Measurements from ENCODE around the gene UBAC1. TPM values are rescaled to one million over a fixed set of nuclear protein-coding genes. Genes with fewer than 3 reads are reported as not detected.
A peak's percentile ranks its signal among the peaks of the same experiment; 100 is the strongest.

UBAC1 gene, protein sequence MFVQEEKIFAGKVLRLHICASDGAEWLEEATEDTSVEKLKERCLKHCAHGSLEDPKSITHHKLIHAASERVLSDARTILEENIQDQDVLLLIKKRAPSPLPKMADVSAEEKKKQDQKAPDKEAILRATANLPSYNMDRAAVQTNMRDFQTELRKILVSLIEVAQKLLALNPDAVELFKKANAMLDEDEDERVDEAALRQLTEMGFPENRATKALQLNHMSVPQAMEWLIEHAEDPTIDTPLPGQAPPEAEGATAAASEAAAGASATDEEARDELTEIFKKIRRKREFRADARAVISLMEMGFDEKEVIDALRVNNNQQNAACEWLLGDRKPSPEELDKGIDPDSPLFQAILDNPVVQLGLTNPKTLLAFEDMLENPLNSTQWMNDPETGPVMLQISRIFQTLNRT
- total RNA-seq: 31.0 TPM

- Histone ChIP-seq H3K27ac (peak within 1 kb of the TSS; percentile 73 to 91), H3K4me1 (peaks cover 3 to 12% of the 10 kb centered on the region in 2 donors), H3K27me3 (no peaks in the 10 kb centered on the region), H3K9me3 (no peaks in the 10 kb centered on the region), H3K36me3 (no peaks in the 10 kb centered on the region), H3K4me3 (peak within 1 kb of the TSS; percentile 67 to 96)
- peak in 2 of 3 experiments; percentile 13 to 70 for TF ChIP-seq CTCF (IDR thresholded peaks at IDR 0.05)
- intact Hi-C loops (cut with DNase I): loop anchor here (1.0 to 5.0 kb wide), 4 partner anchors 54 to 1936 kb away; partner anchors contain the start of genes BRD3OS, CAMSAP1 and TMEM250
- peak; percentile 86 to 98 for DNase-seq (ENCODE audit: low spot score in 2 of 2)
Measured at GRCh38 chr9:135961277-135961715, at the start of gene UBAC1. Gene UBAC1, minus strand, starts transcription at chr9:135961373. Its CDS starts 211 bp downstream, at chr9:135961162.

GRCh38 chr9:136010615-136011361 lies 49.6 kb upstream of the UBAC1 start:
- Histone ChIP-seq H3K36me3 (peaks cover 56 to 64% of the 10 kb centered on the region in 2 donors), H3K4me3 (no peak overlapping the region), H3K27ac (peak overlapping the region in 1 of 2 donors; percentile 56), H3K9me3 (no peaks in the 10 kb centered on the region), H3K4me1 (peaks cover 3 to 5% of the 10 kb centered on the region in 2 donors), H3K27me3 (no peaks in the 10 kb centered on the region)
- no peak for DNase-seq (ENCODE audit: low spot score in 2 of 2)
- intact Hi-C loops (cut with DNase I): no loop called here
- no peak for TF ChIP-seq CTCF (IDR thresholded peaks at IDR 0.05)

DNA sequence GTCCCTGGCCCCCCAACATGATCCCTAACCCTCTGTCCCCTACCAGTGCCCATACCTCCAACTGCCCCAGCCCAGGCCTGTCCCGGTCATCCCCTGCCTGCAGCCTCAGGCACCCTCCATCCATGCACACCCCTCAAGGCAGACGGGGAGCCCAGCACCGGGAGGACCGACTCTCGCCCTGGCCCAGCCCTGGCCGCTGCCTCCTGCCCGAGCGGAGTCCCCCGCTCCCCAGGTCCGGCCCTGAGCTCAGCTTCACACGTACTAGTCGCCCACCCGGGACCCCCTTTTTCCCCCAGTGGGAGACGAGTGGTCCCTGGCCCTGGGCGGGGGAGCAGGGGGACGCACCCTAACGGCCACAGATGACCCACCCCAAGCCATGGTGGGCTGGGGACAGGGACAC lies 49.0 kb upstream of the UBAC1 start:
- peaks cover 3 to 5% of the 10 kb centered on the region in 2 donors for H3K4me1 ChIP-seq
- intact Hi-C loops (cut with DNase I): no loop called here

DNA sequence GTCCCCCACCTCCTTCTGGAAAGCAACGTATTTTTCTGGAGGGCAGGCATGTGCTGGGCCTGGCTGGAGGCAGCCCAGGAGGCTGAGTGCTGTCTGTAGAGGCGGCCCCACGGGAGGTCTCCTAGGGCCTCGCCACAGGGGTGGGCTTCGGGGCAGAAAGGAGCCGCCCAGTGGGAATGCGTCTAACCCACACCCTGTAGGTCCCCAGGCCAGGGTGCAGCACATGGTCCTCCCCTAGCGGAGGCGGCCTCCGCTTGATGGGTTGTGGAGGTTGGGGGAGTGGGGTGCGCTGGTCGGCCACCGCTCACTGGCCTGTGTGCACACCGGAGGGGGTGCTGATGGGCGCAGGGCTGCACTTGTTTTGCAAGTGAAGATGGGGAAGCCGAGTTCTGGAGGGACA lies 48.3 kb upstream of the UBAC1 start:
- Histone ChIP-seq H3K9me3 (no peaks in the 10 kb centered on the region), H3K27ac (no peak overlapping the region), H3K36me3 (peaks cover 47 to 51% of the 10 kb centered on the region in 2 donors), H3K27me3 (no peaks in the 10 kb centered on the region), H3K4me3 (no peak overlapping the region), H3K4me1 (peaks cover 3 to 5% of the 10 kb centered on the region in 2 donors)
- no peak for TF ChIP-seq CTCF (IDR thresholded peaks at IDR 0.05)
- intact Hi-C loops (cut with DNase I): no loop called here
- no peak for DNase-seq (ENCODE audit: low spot score in 2 of 2)

More for the DNA sequence above, 49.0 kb upstream of the UBAC1 start:
- TF ChIP-seq CTCF (IDR thresholded peaks at IDR 0.05): no peak
- Histone ChIP-seq H3K9me3 (no peaks in the 10 kb centered on the region), H3K36me3 (peaks cover 54 to 58% of the 10 kb centered on the region in 2 donors), H3K27ac (peak overlapping the region in 1 of 2 donors; percentile 10), H3K4me3 (no peak overlapping the region), H3K27me3 (no peaks in the 10 kb centered on the region)
- no peak for DNase-seq (ENCODE audit: low spot score in 2 of 2)

GRCh38 chr9:136008693-136008997 lies 47.5 kb upstream of the UBAC1 start:
- no peak overlapping the region for H3K4me3 ChIP-seq
- TF ChIP-seq CTCF (IDR thresholded peaks at IDR 0.05): no peak
- no peak for DNase-seq (ENCODE audit: low spot score in 2 of 2)
- peaks cover 5% of the 10 kb centered on the region in 2 donors for H3K4me1 ChIP-seq
- no peak overlapping the region for H3K27ac ChIP-seq
- peaks cover 41 to 49% of the 10 kb centered on the region in 2 donors for H3K36me3 ChIP-seq
- H3K27me3 ChIP-seq: no peaks in the 10 kb centered on the region
- intact Hi-C loops (cut with DNase I): no loop called here
- no peaks in the 10 kb centered on the region for H3K9me3 ChIP-seq

All from ascending aorta (tissue), 2 donors.